Airway epithelial cell (primary cell): Measurements from ENCODE around the gene ASCC2. TPM values are rescaled to one million over a fixed set of nuclear protein-coding genes. Genes with fewer than 3 reads are reported as not detected.

ENCODE experiments used
- total RNA-seq: library from RNA; depleted of rRNA; stranded (reverse); fragments of >200 nt; gene quantifications from 2 replicates; pipeline ENCODE4 v1.2.3, GENCODE V29; 2015

Gene ASCC2, protein sequence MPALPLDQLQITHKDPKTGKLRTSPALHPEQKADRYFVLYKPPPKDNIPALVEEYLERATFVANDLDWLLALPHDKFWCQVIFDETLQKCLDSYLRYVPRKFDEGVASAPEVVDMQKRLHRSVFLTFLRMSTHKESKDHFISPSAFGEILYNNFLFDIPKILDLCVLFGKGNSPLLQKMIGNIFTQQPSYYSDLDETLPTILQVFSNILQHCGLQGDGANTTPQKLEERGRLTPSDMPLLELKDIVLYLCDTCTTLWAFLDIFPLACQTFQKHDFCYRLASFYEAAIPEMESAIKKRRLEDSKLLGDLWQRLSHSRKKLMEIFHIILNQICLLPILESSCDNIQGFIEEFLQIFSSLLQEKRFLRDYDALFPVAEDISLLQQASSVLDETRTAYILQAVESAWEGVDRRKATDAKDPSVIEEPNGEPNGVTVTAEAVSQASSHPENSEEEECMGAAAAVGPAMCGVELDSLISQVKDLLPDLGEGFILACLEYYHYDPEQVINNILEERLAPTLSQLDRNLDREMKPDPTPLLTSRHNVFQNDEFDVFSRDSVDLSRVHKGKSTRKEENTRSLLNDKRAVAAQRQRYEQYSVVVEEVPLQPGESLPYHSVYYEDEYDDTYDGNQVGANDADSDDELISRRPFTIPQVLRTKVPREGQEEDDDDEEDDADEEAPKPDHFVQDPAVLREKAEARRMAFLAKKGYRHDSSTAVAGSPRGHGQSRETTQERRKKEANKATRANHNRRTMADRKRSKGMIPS
- 27.2 and 38.2 TPM in 2 replicates for total RNA-seq

GRCh38 chr22:29837741-29838598, at the start of gene ASCC2:
ASCC2 (minus strand) TSS chr22:29838274; CDS start chr22:29832325, 5,949 bp downstream.

DNA sequence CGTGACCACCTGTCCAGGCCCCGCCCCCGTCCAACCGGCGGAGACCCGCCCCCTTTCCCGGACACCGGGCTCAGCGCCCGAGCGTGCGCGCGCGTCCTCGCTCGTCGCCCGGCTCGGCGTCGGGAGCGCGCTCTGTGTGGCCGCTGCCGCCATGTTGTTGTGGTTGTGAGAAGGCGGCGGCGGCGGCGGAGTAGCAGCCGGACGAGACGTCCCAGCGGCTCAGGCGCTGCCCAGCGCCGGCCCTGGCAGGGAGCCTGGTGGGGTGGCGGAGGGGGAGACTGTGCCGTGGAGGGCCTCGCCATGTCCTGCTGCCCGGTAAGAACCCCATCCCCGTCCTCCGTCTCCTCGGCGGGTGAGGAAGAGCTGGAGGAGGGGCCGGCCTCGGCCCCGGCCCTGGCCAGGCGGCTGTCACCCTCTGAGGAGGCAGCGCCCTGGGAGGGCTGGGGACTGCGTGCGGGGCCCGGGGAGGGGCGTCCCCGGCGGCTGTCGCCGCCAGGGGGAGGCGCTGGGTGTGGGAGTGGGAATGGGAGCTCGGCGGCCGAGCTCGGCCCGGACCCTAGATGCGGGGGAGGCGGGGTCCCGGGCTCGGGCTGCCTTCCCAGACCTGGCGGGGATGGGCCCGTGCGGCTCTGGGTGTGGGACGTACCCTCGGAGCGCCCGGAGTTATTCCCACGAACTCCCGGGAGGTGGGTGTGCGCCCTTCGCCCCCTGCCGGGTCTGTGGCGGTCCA, 45.1 kb upstream of the ASCC2 start, which contains the start of gene MTMR3:
Gene MTMR3, plus strand, starts transcription at position 130 of the 730 bp plus-strand sequence. CDS start 87,886 bp downstream, outside the sequence.

GRCh38 chr22:29767171-29768051, 70.7 kb downstream of the ASCC2 start, which contains the start of gene UQCR10:
UQCR10 (plus strand) TSS chr22:29767369; CDS start chr22:29767399, 30 bp downstream.

GRCh38 chr22:29766632-29767170, 71.4 kb downstream of the ASCC2 start, which contains the start of gene ZMAT5:
ZMAT5 (minus strand) TSS chr22:29767007; CDS start chr22:29748544, 18,463 bp downstream.

Other genes starting within 250 kb of the ASCC2 start
- gene NF2, start 234.6 kb downstream of the ASCC2 start, total RNA-seq = 42.9 and 61.0 TPM in 2 replicates
- not detected in 2 replicates for gene CABP7, start 118.3 kb downstream of the ASCC2 start, total RNA-seq
- gene ZMAT5, start 71.3 kb downstream of the ASCC2 start, total RNA-seq = 14.2 and 26.4 TPM in 2 replicates
- gene UQCR10, start 70.9 kb downstream of the ASCC2 start, total RNA-seq = 69.3 and 139 TPM in 2 replicates
- 15.8 and 18.5 TPM in 2 replicates for gene MTMR3, start 44.9 kb upstream of the ASCC2 start, total RNA-seq
- gene HORMAD2, start 242.2 kb upstream of the ASCC2 start, total RNA-seq = not detected in 2 replicates